CD4-positive, alpha-beta T cell treated with Interferon gamma for 1 hour (primary cell): ENCODE measurements around the gene LPP.
"Not testable (repeated sequence)": the region's sequence is repeated elsewhere in the genome, so short reads cannot be mapped to it uniquely, and the experiment has no call there.

Experiments used
- DNase-seq: peaks from one replicate; pipeline ENCODE4 v3.0.0-alpha.2; 2020

Gene LPP

GRCh38 chr3:188700918-188701317 lies 547.0 kb downstream of the LPP start:
- DNase-seq, result no peak

DNA sequence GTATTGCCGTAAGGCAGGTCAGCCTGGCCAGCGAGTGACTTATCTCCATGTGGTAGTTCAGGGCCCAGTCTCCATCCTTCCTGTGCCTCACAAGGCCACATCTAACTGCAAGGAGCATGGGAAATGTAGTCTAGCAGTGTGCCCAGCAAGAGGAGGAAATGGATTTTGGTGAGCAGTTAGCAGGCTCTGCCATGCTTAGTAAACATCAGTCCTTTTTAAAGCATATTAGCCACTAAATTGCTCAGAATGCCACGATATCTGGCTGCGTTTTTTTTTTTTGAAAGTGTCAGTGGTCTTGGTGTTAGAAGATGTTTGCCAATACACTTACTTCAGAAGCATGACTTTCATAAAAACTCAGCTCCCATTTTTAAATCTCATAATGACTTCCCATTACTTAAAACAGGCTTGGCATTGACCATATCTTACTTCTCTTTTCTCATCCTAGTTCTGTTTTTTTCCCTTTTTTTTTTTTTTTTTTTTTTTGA lies 547.6 kb downstream of the LPP start:
- peak; percentile 17 for DNase-seq

GRCh38 chr3:188702028-188702427 lies 548.1 kb downstream of the LPP start:
- not testable (repeated sequence) for DNase-seq

GRCh38 chr3:188706176-188706575 lies 552.2 kb downstream of the LPP start:
- DNase-seq, result no peak

DNA sequence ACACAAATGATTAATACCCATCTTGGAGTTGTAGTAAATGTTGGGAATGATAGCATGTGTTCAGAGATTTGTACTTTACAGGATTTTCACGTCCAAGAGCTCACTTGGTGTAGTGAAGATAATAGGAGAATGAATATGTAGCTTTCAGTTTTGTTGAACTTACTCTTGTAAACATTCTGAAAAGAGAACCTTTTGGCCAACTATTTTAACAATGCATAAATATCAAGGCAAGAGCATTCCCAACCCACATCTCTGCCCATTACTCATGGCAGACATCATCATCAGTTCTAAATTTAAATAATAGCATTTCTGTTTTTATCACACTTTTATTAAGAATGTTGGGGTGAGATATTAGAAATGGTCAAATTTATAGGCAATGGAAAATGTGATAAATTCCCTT lies 552.6 kb downstream of the LPP start:
- DNase-seq, result no peak

DNA sequence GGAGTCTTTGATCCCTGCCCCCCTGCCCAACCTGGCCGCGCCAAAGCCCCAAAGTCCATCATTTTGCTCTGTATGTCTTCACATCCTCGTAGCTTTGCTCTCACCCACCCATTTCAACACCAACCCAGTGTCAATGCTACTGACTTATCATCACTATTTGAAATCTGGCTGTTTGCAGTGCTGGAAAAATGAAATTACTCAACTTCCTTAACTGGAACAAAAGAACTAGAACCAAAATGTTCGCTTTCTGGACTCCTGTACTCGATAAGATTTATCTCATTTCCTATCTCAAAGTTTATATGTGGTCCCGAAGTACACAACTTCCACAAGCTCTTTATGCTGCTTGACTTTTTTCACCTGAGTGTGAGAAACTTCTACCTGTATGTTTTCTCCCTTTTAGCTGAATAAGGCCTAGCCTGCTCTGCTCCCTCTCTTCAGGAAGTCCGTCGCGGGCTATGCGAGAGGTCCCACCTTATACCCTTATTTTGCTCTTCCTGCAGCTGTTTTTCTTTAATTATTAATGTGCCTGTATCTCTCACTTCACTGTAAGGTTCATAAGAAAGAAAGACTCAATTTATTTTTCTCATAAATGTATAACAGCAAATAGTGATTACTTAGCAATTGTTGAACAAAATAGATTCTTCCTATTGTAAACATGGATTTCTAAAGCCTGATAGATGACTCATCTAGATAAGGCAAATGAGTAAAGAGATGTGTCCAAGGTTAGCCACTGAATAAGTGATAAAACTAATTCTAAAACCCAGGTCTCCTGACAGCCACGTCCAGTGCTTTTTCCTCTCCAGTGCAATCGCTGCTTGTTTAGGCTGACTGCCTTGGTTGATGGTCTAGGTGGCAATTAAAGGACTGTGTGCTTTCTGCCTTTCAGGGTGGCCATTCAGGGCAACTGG lies 553.7 kb downstream of the LPP start:
- DNase-seq, result no peak

DNA sequence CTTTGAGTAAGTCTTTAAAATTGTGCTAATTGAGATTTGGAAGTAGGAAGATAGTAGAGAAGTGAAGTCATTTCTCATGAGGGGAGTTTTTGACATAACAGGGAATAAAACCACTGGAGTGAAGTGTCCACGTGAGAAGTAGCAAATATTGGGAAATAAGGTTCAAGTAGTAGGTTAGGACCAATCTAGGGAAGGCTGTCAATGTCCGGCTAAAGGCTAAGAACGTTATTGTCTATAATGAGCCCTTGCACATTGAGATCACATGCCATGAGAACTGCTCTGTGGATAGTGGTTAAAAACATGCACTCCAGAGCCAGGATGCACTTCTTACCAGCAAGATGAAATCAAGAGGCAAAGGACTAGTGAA lies 557.9 kb downstream of the LPP start:
- no peak for DNase-seq

GRCh38 chr3:188712248-188712924 lies 558.4 kb downstream of the LPP start:
- no peak for DNase-seq

GRCh38 chr3:188712991-188713390 lies 559.0 kb downstream of the LPP start:
- DNase-seq, result no peak

DNA sequence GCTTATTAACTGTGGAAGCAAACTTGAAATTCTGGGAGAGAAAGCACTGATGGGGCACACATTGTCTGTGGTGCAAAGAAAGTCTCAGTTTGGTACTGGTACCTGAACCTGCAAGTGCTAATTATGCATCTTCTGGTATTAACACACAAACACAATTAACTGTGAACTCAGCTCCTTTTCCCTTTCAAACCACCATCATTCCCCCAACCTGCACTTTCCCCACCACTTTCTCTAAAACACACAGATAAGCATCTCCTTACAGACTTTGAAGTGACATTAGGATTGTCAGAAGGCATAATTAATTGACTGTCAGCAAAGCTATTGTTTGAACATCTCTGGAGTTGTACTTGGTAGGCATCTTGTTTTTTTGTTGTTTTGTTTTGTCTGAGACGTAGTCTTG lies 565.6 kb downstream of the LPP start:
- DNase-seq, result no peak

DNA sequence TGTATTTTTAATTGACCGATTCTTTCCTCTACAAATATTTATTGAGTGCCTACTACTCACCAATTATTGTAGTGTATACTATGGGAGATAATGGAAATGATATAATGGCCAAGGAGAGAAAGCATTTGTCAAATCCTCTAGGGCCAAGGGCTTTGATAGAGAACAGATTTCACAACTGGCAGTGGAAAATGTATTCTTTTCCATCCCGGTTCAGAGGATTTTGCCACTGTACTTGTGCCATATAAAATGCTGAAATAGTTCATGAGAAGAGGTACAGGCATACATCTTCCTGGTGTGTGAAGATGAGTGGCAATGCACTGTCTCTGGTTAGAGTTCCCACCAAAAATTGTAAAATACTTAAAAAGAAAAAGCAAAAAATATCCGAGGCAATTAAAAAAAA lies 566.3 kb downstream of the LPP start:
- no peak for DNase-seq

DNA sequence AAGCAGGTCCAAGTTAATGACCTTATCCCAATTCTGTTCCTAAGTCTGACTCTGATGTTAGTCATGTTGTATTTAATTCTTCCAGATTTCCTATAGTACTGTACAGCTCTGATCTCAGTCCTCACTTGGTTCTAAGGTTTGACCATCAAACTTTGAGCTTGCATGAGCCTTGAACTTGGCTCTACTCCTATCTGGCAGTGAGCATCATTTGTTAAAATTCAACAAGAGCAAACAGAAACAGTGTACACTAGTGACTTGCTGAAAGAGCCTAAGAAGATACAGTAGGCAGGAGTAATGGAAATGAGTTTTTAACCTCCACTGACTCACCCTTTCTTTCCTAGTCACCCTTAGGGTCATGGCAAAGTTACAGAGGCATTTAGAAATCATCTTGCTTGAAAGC lies 566.7 kb downstream of the LPP start:
- no peak for DNase-seq

GRCh38 chr3:188721312-188721711 lies 567.4 kb downstream of the LPP start:
- DNase-seq, result no peak

- no peak for DNase-seq
Measured at GRCh38 chr3:188721990-188722389, 568.0 kb downstream of the LPP start.

- no peak for DNase-seq
Measured at GRCh38 chr3:188722963-188723362, 569.0 kb downstream of the LPP start.

DNA sequence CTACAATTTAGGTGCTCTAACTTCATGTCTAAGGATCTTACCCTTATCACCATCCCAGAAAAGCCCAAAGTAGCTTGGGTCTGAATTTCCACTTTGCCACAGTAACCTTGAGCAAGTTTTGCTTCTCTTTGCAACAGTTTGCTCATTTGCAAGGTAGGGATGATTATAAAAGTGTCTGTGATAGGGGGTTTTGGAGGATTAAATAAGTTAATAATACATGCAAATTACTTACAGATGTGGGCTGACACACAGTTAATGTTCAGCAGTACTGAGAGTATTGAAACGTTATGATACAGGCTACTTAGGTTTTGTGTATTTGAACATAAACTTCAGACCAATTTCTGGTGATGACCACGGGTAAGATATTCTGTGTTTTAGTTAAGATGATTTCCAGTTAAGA lies 573.1 kb downstream of the LPP start:
- no peak for DNase-seq

DNA sequence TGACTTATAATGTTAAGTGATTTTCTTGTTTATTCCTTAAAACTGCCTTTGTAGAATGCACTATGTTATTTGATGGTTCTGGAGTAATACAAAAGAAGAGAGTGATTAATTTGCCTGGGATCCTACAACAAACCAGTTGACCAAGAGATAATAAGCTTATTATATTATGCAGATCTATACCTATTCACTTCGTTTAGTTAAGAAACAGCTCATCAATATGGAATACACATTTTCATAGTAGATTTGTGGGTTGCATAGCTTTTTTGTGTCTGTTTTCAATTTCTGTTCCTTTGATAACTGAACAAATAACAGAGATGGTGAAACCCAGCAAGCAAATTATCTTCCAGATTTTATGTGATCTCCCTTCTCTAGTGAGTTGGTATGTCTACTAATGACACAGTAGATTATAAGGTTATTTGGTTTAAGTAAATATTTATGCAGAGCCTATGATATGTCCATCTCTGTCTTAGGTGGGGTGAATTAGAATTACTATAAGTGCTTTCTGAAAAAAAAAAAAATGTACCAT lies 574.5 kb downstream of the LPP start:
- DNase-seq, result no peak

DNA sequence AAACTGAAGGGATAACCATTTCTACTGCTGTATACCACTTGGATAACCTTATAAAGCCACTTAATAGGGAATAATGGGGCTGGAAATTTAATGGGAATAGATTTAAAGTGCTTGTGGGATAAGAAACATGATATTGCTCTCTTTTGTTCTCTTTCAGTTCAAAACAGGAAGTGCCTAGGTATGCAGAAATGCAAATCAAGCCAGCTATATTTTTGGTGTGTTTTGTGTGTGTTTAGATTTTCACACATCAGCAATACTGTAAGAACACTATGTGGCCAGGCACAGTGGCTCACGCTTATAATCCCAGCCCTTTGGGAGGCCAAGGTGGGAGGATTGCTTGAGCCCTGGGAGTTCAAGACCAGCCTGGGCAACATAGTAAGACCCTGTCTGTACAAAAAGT lies 575.5 kb downstream of the LPP start:
- no peak for DNase-seq

GRCh38 chr3:188734395-188734794 lies 580.4 kb downstream of the LPP start:
- DNase-seq, result no peak

DNA sequence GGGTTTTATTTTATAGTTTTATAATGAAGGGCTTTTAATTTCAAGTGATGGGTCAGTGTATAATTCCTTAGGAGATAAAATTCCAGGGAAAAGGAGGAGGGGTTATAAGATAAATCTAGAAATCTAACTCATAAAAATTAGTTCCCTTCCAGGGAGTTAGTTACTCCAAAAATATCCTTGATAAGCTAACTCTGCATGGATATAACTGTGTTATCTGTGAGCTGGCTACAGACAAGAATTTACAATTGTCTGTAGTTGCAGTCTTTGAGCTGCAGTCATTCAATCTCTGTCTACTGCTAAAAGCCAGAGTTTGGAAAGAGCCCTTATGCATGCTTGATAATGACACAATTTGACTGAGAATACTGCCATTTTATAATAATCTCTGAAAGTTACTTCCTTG lies 585.6 kb downstream of the LPP start:
- no peak for DNase-seq

DNA sequence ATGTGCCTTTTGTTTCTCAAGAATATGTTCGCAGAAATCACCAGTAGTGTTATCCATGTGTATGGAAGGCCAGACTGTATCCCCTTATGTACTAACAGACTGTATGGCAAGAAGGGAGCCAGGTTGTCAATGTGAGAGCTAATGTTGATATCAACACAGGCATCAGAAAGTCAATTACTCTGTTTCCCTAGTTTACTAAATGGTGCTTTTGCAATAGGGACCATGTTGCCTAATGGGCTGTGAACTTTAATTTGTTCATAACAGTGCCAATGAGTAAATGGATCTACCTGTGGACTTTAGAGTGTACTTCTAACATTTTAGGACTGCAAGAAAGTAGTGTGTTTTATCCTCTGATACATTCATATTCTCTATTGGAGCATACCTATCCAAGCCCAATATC lies 586.1 kb downstream of the LPP start:
- no peak for DNase-seq

- DNase-seq, result no peak
Measured at GRCh38 chr3:188742755-188743550, 589.0 kb downstream of the LPP start.

DNA sequence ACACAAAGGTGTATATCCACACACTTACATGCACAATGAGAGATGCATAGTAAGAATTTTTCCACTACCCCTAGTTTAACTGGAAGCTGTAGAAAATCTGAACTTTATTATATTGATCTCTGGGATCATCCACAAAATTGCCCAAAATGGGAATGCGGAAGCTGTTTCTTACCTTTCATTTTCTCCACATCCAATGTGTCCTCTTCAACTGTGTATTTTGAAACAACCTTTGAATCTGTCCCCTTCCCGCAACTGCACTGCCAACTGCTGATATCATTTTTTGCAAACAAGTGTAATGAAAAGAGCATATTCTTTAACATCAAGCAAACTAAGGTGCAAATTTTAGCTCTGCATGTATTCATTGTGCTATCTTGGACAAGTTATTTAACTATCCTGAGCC lies 590.2 kb downstream of the LPP start:
- no peak for DNase-seq
